Bronchial epithelial cell (primary cell): Measurements from ENCODE around the gene C1orf56. TPM values are rescaled to one million over a fixed set of nuclear protein-coding genes. Genes with fewer than 3 reads are reported as not detected.
A peak's percentile ranks its signal among the peaks of the same experiment; 100 is the strongest.

Experiments
- DNase-seq: peaks from one replicate; pipeline ENCODE4 v3.0.0-alpha.2; 2010; ENCODE audit warnings: low read depth
- FAIRE-seq: peaks from 2 replicates; lab custom pipeline; 2011; peaks lifted over from hg19 to GRCh38; lab: Jason Lieb, UNC
- H3K27me3 ChIP-seq: 2 replicates; pipeline ENCODE4 v1.5.1; 2011; ENCODE audit warnings: low read length; ENCODE audit not compliant: control insufficient read depth, insufficient read depth
- H3K36me3 ChIP-seq: 2 replicates; pipeline ENCODE4 v1.5.1; 2011; ENCODE audit warnings: low read length; ENCODE audit not compliant: control insufficient read depth, insufficient read depth
- H3K4me3 ChIP-seq: 2 replicates; pipeline ENCODE4 v1.5.1; 2011; ENCODE audit warnings: mild to moderate bottlenecking, low read depth, low read length, control low read depth
- total RNA-seq: library from RNA; depleted of rRNA; stranded (reverse); fragments of >200 nt; gene quantifications from 2 replicates; pipeline ENCODE4 v1.2.1, GENCODE V29; 2014
- TF ChIP-seq, protein P1 (sequence below): IDR thresholded peaks from 2 replicates; pipeline ENCODE4 v1.5.1; 2011; ENCODE audit warnings: mild to moderate bottlenecking, moderate library complexity, low read length, control low read depth, inconsistent platforms; ENCODE audit not compliant: insufficient read depth, severe bottlenecking

The C1orf56 gene
- total RNA-seq, 1 donor from 2014 or later, result 0.53 TPM

DNA sequence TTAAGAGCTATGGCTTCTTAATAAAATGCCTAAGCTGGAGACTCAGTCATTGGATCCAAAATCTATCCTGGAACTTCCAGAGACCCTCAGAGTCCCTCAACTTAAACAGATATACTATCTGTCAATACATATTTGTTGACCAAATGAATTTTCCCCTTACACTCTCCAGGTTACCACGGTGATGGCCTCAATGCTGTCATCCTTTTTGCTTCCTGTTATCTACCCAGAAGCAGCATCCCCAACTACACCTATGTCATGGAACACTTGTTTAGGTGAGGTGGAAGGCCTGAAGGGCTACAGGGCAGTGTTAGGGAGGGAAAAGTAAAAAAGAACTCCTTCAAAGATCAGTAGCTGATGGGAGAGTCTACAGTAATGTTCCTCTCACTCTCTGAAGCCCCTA is 4.4 kb upstream of the C1orf56 start:
- TF ChIP-seq, protein P1, sequence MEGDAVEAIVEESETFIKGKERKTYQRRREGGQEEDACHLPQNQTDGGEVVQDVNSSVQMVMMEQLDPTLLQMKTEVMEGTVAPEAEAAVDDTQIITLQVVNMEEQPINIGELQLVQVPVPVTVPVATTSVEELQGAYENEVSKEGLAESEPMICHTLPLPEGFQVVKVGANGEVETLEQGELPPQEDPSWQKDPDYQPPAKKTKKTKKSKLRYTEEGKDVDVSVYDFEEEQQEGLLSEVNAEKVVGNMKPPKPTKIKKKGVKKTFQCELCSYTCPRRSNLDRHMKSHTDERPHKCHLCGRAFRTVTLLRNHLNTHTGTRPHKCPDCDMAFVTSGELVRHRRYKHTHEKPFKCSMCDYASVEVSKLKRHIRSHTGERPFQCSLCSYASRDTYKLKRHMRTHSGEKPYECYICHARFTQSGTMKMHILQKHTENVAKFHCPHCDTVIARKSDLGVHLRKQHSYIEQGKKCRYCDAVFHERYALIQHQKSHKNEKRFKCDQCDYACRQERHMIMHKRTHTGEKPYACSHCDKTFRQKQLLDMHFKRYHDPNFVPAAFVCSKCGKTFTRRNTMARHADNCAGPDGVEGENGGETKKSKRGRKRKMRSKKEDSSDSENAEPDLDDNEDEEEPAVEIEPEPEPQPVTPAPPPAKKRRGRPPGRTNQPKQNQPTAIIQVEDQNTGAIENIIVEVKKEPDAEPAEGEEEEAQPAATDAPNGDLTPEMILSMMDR, result no peak
- Histone ChIP-seq H3K36me3 (no peaks in the 10 kb centered on the region), H3K27me3 (no peaks in the 10 kb centered on the region), H3K4me3 (no peak overlapping the region)
- FAIRE-seq (peak; percentile 84), DNase-seq (no peak)

DNA sequence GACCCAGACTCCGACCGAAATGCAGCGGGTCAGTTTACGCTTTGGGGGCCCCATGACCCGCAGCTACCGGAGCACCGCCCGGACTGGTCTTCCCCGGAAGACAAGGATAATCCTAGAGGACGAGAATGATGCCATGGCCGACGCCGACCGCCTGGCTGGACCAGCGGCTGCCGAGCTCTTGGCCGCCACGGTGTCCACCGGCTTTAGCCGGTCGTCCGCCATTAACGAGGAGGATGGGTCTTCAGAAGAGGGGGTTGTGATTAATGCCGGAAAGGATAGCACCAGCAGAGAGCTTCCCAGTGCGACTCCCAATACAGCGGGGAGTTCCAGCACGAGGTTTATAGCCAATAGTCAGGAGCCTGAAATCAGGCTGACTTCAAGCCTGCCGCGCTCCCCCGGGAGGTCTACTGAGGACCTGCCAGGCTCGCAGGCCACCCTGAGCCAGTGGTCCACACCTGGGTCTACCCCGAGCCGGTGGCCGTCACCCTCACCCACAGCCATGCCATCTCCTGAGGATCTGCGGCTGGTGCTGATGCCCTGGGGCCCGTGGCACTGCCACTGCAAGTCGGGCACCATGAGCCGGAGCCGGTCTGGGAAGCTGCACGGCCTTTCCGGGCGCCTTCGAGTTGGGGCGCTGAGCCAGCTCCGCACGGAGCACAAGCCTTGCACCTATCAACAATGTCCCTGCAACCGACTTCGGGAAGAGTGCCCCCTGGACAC is 534 bp downstream of the C1orf56 start:
- Histone ChIP-seq H3K4me3 (peak overlapping the region; percentile 63), H3K36me3 (peaks cover 9% of the 10 kb centered on the region), H3K27me3 (no peaks in the 10 kb centered on the region)
- FAIRE-seq (no peak), DNase-seq (peak; percentile 76)
- TF ChIP-seq, protein P1, result peak; percentile 71

DNA sequence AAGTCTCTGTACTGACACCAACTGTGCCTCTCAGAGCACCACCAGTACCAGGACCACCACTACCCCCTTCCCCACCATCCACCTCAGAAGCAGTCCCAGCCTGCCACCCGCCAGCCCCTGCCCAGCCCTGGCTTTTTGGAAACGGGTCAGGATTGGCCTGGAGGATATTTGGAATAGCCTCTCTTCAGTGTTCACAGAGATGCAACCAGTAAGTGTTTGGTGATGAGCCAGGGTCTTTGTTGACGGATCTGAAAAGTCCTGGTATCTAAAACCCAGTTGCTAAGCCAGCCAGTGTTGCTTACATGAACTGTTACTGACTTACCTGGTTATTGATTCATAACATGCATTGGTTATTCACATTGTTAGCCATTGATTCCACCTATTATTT is 1.1 kb downstream of the C1orf56 start:
- H3K4me3 ChIP-seq, result peak overlapping the region; percentile 63
- H3K36me3 ChIP-seq, result peaks cover 9% of the 10 kb centered on the region
- no peaks in the 10 kb centered on the region for H3K27me3 ChIP-seq
- FAIRE-seq (no peak), DNase-seq (peak; percentile 40)
- TF ChIP-seq, protein P1, result no peak

DNA sequence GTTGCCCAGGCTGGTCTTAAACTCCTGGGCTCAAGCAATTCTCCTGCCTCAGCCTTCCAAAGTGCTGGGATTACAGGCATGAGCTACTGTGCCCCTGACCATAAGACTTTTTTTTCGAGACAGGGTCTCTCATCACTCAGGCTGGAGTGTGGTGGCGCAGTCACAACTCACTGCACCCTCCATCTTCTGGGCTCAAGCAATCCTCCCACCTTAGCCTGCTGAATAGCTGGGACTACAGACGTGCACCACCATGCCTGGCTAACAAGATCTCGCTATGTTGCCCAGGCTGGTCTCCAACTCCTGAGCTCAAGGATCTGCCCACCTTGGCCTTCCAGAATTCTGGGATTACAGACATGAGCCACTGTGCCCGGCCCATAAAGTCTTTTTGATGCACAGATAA is 1.9 kb downstream of the C1orf56 start:
- Histone ChIP-seq H3K4me3 (no peak overlapping the region), H3K36me3 (peaks cover 11% of the 10 kb centered on the region), H3K27me3 (no peaks in the 10 kb centered on the region)
- FAIRE-seq (no peak), DNase-seq (no peak)
- TF ChIP-seq, protein P1, result no peak

DNA sequence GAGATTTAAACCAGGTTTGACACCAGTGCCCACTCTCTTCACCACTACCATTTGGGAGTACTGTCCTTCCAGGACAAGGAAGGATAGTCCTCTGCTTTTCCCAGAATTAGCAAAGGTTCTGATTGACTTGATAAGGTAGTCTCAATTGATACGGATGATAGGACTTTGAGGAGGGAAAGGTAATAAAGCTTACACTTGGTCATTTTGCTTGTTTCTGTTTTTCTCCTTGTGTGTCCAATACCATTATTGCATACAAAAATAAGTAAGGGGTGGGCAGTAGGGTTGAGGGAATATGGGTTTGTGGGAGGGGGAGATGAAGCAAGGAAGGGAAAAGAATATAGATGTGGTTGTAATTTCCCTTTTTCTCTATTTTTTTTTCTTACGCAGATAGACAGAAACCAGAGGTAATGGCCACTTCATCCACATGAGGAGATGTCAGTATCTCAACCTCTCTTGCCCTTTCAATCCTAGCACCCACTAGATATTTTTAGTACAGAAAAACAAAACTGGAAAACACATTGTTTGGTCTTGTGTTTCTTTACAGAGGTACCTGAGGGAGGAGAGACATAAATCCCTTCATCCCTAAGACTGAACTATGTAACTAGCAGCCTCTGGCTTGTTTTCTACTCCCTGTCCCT is 2.6 kb downstream of the C1orf56 start:
- Histone ChIP-seq H3K4me3 (no peak overlapping the region), H3K36me3 (peaks cover 16% of the 10 kb centered on the region), H3K27me3 (no peaks in the 10 kb centered on the region)
- TF ChIP-seq, protein P1, result no peak
- DNase-seq, result no peak
- FAIRE-seq, result no peak
